ENCODE results near the gene FMNL2. TPM values are rescaled to one million over a fixed set of nuclear protein-coding genes. Genes with fewer than 3 reads are reported as not detected.

Gene FMNL2
- polyA plus RNA-seq, 3 donors, result 0.28 to 3.2 (median 0.71) TPM

DNA sequence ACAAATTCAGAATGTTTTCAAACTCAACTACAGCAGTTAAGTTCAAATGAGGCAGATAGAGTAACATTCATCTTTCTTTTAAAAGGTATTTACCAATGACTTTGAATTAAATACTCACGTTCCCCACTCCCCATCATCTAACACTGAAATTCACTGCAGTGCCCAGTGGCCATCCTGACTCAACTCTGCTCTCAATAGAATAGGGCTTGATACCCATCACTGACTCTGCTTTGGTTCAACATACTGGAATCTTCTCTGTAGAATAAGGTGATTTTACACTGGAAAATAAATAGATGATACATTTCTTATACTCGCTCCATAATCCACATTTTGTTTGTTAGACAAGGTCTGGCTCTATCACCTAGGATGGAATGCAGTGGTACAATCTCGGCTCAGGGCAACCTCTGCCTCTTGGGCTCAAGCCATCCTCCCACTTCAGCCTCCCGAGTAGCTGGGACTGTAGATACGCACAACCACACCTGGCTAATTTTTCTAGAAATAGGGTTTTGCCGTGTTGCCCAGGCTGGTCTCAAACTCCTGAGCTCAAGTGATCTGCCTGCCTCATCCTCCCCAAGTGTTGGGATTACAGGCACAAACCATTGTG lies 315.9 kb downstream of the FMNL2 start:
- H3K4me1 Mint-ChIP-seq, result no peaks in the 10 kb centered on the region
- H3K36me3 Mint-ChIP-seq, result peaks cover 46 to 47% of the 10 kb centered on the region in 2 donors
- Histone ChIP-seq H3K4me2 (replicated peaks; ENCODE audit: extremely low read depth, low read length, poor library complexity, severe bottlenecking) (no peak overlapping the region), H3K79me2 (ENCODE audit: insufficient read depth, low read length) (no peaks in the 10 kb centered on the region), H2AFZ (ENCODE audit: insufficient read depth, low read depth, low read length, poor library complexity, severe bottlenecking) (no peak overlapping the region), H3K4me1 (ENCODE audit: control insufficient read depth in 1 of 2, insufficient read depth in 2 of 2, low read length in 2 of 2) (no peaks in the 10 kb centered on the region), H3K9ac (ENCODE audit: insufficient read depth, low read length, poor library complexity, severe bottlenecking) (no peak overlapping the region), H3K9me3 (replicated peaks in 1 of 2; ENCODE audit: control insufficient read depth in 1 of 2, insufficient read depth in 1 of 2, low read length in 2 of 2) (no peaks in the 10 kb centered on the region), H3K36me3 (replicated peaks in 1 of 2; ENCODE audit: control insufficient read depth in 1 of 2, insufficient read depth in 2 of 2, low read length in 2 of 2) (peaks cover 31 to 59% of the 10 kb centered on the region in 2 donors), H3K4me3 (replicated peaks in 1 of 3; ENCODE audit: low read depth in 2 of 3, low read length in 3 of 3) (no peak overlapping the region), H3K27ac (ENCODE audit: low read depth in 1 of 2, low read length in 2 of 2) (no peak overlapping the region), H3K27me3 (ENCODE audit: control insufficient read depth in 2 of 2, insufficient read depth in 2 of 2, low read length in 2 of 2) (no peaks in the 10 kb centered on the region), H4K20me1 (ENCODE audit: insufficient read depth, low read length) (no peaks in the 10 kb centered on the region)
- TF ChIP-seq, protein P1, sequence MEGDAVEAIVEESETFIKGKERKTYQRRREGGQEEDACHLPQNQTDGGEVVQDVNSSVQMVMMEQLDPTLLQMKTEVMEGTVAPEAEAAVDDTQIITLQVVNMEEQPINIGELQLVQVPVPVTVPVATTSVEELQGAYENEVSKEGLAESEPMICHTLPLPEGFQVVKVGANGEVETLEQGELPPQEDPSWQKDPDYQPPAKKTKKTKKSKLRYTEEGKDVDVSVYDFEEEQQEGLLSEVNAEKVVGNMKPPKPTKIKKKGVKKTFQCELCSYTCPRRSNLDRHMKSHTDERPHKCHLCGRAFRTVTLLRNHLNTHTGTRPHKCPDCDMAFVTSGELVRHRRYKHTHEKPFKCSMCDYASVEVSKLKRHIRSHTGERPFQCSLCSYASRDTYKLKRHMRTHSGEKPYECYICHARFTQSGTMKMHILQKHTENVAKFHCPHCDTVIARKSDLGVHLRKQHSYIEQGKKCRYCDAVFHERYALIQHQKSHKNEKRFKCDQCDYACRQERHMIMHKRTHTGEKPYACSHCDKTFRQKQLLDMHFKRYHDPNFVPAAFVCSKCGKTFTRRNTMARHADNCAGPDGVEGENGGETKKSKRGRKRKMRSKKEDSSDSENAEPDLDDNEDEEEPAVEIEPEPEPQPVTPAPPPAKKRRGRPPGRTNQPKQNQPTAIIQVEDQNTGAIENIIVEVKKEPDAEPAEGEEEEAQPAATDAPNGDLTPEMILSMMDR (IDR thresholded peaks at IDR 0.05), result no peak
- no peak overlapping the region for H3K4me3 Mint-ChIP-seq
- 92% methylated on average over 2 of the region's 6 CpGs for WGBS (ENCODE audit: insufficient coverage)
- intact Hi-C loops (cut with micrococcal nuclease), result no loop called here
- H3K27me3 Mint-ChIP-seq (ENCODE audit: low read depth in 3 of 3), result no peaks in the 10 kb centered on the region
- peak overlapping the region in 1 of 7 donors; percentile 72 for H3K27ac Mint-ChIP-seq
- no peak for DNase-seq
- H3K9me3 Mint-ChIP-seq, result no peaks in the 10 kb centered on the region

DNA sequence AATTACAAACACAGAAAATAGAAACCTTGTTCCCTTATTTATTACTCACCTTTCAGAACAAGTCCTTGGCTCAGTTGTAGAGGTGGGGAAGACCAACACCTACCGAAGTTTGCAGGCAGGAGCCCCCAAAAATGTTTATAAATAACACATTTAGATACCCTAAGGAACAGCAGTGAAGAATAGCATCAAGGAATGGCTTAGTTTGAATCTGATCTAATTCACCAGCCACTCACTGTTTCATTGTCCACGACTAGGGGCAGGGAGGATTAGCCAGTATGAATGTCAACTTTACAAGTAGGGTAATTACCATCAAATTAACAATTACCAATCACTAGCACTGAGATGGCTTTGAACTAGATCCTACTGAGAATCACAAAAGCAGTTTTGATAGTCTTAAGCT lies 316.9 kb downstream of the FMNL2 start:
- Mint-ChIP-seq H3K9me3 (no peaks in the 10 kb centered on the region), H3K4me1 (no peaks in the 10 kb centered on the region), H3K36me3 (peaks cover 53 to 57% of the 10 kb centered on the region in 2 donors), H3K4me3 (no peak overlapping the region), H3K27ac (no peak overlapping the region), H3K27me3 (ENCODE audit: low read depth in 3 of 3) (no peaks in the 10 kb centered on the region)
- WGBS (ENCODE audit: insufficient coverage), result no CpG with 5 or more reads among the region's 2 CpGs
- Histone ChIP-seq H3K9me3 (replicated peaks in 1 of 2; ENCODE audit: control insufficient read depth in 1 of 2, insufficient read depth in 1 of 2, low read length in 2 of 2) (no peaks in the 10 kb centered on the region), H3K4me3 (replicated peaks in 1 of 3; ENCODE audit: low read depth in 2 of 3, low read length in 3 of 3) (no peak overlapping the region), H4K20me1 (ENCODE audit: insufficient read depth, low read length) (no peaks in the 10 kb centered on the region), H3K79me2 (ENCODE audit: insufficient read depth, low read length) (no peaks in the 10 kb centered on the region), H3K4me1 (ENCODE audit: control insufficient read depth in 1 of 2, insufficient read depth in 2 of 2, low read length in 2 of 2) (no peaks in the 10 kb centered on the region), H3K36me3 (replicated peaks in 1 of 2; ENCODE audit: control insufficient read depth in 1 of 2, insufficient read depth in 2 of 2, low read length in 2 of 2) (peaks cover 41 to 69% of the 10 kb centered on the region in 2 donors), H2AFZ (ENCODE audit: insufficient read depth, low read depth, low read length, poor library complexity, severe bottlenecking) (no peak overlapping the region), H3K27ac (ENCODE audit: low read depth in 1 of 2, low read length in 2 of 2) (no peak overlapping the region), H3K27me3 (ENCODE audit: control insufficient read depth in 2 of 2, insufficient read depth in 2 of 2, low read length in 2 of 2) (no peaks in the 10 kb centered on the region), H3K4me2 (replicated peaks; ENCODE audit: extremely low read depth, low read length, poor library complexity, severe bottlenecking) (no peak overlapping the region), H3K9ac (ENCODE audit: insufficient read depth, low read length, poor library complexity, severe bottlenecking) (no peak overlapping the region)
- TF ChIP-seq, protein P1 (IDR thresholded peaks at IDR 0.05), result no peak
- no peak for DNase-seq
- intact Hi-C loops (cut with micrococcal nuclease), result no loop called here
